Stimulated activated CD4-positive, alpha-beta T cell treated with anti-CD3 and anti-CD28 coated beads, Interleukin-15, amount 100 ng/mL, for 48 hours (primary cell): ENCODE results near the gene UNC13B.

Source experiments
- DNase-seq, 2 donors: peaks; one replicate each; pipeline ENCODE4 v3.0.0-alpha.2; 2020; ENCODE audit warnings: low read depth in 2 of 2

UNC13B gene

GRCh38 chr9:35431467-35431866 lies 269.7 kb downstream of the UNC13B start:
- no peak for DNase-seq

- DNase-seq, result no peak
These were observed 270.3 kb downstream of the UNC13B start for GRCh38 chr9:35432076-35432475.

- DNase-seq, result no peak
These were observed 275.1 kb downstream of the UNC13B start for GRCh38 chr9:35436933-35437332.

GRCh38 chr9:35446012-35446411 lies 284.2 kb downstream of the UNC13B start:
- no peak for DNase-seq

GRCh38 chr9:35448496-35448895 lies 286.7 kb downstream of the UNC13B start:
- no peak for DNase-seq

GRCh38 chr9:35452481-35452880 lies 290.7 kb downstream of the UNC13B start:
- DNase-seq, result no peak

GRCh38 chr9:35453786-35454185 lies 292.0 kb downstream of the UNC13B start:
- DNase-seq, result no peak
